NK-92 (cell line): ENCODE results near the gene PLK5.

Experiments used
- DNase-seq: peaks from one replicate; lab custom pipeline; 2025; ENCODE audit not compliant: unreplicated experiment; lab: John Stamatoyannopoulos, UW

Gene PLK5

DNA sequence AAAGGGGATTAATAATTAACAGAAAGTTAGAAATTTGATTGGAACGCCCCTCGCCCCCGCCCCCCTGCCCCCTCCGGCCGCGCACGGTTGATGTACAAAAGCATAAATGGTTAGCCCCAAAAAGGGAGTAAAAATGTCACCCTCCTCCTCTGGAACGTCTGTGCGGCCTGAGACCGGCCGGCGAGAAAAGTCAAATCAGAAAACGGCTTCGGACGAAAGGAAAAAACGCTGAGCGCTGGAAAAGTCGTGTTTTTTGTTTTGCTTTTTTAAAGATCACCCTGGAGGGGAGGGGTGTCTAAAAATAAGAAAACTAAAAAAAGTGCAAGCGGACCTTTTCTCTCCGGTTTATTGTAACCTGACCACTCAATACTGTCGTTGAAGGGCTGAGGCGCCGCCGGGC is 31.1 kb downstream of the PLK5 start:
- DNase-seq: no peak

- no peak for DNase-seq
Observed at GRCh38 chr19:1555487-1556389, 31.9 kb downstream of the PLK5 start.

DNA sequence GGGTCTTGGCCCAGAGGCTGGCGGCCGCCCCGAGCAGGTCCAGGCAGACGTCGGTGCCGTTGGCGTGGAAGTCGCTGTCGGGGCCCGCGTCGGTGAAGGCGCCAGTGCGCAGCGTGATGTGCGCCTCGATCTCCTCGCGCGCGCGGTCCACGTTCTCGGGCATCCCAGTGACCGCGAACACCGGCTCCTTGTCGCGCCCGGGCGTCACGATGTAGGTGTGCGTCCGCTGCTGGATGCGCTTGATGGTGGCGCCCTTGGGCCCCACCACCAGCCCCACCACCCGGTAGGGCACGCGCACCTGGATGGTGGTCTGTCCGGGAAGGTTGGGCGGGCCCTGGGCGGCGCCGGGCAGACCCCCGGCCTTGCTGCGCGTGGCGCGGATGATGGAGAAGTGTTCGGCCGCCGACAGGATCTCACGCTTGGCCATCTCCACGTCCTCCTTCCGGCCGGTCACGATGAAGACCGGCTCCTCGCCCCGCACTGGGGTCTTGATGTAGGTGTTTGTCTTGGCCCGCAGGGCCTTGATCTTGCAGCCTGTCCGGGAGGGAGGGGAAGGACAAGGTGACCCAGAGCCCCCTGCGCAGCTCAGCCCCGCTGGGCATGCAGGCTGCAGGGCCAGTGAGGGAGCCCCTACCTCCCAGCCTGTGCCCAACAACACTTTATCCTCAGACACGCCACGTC is 32.7 kb downstream of the PLK5 start:
- DNase-seq: no peak

DNA sequence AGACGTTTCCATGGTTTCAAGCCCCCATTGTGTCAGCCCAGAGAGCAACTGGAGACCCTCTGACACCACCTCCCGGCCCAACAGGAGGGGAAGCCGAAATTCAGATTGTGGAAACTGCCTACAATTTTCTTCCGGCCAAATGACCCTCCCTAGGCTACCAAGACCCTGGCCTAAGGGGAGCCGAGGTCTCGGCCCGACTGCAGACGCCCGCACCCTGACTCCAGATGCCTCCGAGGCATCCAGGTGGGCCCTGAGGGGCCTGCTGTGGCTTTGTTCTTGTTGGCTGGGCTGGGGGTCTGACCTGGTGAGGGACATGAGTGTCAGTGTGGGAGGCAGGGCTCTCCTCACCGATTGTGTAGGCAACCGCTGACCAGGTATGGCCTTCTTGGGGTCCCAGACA is 34.7 kb downstream of the PLK5 start:
- no peak for DNase-seq

- DNase-seq: no peak
Observed at GRCh38 chr19:1560286-1560882, 36.5 kb downstream of the PLK5 start.

GRCh38 chr19:1561236-1561842 is 37.5 kb downstream of the PLK5 start:
- no peak for DNase-seq

- DNase-seq: no peak
Observed at GRCh38 chr19:1563251-1563650, 39.4 kb downstream of the PLK5 start.

GRCh38 chr19:1566392-1567115 is 42.7 kb downstream of the PLK5 start:
- DNase-seq: no peak

- no peak for DNase-seq
Observed at GRCh38 chr19:1567116-1567847, 43.4 kb downstream of the PLK5 start.

DNA sequence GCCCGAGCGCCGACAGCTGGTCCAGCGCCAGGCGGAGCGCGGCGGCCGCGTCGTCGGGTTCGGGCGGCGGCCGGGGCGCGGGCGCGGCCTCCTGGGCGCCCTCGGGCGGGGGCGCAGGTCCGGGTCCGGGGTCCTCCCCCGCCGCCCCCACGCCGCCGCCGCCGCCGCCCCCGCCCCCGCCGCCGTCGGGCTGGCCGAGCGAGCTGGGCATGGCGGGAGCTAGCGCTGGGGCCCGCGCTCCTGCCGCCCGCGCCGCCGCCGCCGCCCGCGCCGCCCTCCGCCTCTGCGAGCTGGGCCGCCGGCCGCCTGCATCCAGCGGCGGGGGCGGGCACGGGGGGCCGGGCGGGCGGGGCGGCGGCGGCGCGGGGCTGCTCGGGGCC is 44.0 kb downstream of the PLK5 start:
- DNase-seq: no peak

GRCh38 chr19:1568320-1569019 is 44.6 kb downstream of the PLK5 start, which contains the start of gene MEX3D:
TSS of gene MEX3D (minus strand) at chr19:1568325. CDS start at chr19:1568058, 267 bp downstream.
- no peak for DNase-seq

GRCh38 chr19:1569997-1570396 is 46.1 kb downstream of the PLK5 start:
- no peak for DNase-seq

DNA sequence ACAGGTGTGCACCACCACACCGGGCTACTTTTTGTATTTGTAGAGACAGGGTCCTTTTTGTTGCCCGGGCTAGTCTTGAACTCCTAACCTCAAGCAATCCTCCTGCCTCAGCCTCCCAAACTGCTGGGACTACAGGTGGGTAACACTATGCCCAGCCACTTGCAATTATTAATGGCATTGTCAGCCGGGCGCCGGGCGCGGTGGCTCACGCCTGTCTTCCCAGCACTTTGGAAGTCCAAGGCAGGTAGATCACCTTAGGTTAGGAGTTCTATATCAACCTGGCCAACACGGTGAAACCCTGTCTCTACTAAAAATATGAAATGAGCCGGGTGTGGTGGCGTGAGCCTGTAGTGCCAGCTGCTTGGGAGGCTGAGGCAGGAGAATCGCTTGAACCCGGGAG is 47.0 kb downstream of the PLK5 start:
- no peak for DNase-seq

GRCh38 chr19:1571358-1571757 is 47.5 kb downstream of the PLK5 start:
- DNase-seq: no peak

- no peak for DNase-seq
Observed at GRCh38 chr19:1572795-1573194, 48.9 kb downstream of the PLK5 start.

- no peak for DNase-seq
Observed at GRCh38 chr19:1574354-1575136, 50.7 kb downstream of the PLK5 start.

GRCh38 chr19:1575323-1576241 is 51.7 kb downstream of the PLK5 start:
- DNase-seq: no peak
